ENCODE measurements around the gene ZNF205. TPM values are rescaled to one million over a fixed set of nuclear protein-coding genes. Genes with fewer than 3 reads are reported as not detected.
"Not testable (repeated sequence)": the region's sequence is repeated elsewhere in the genome, so short reads cannot be mapped to it uniquely, and the experiment has no call there.

Gene ZNF205
- total RNA-seq, result under 1 TPM; 0.21 to 0.32 TPM

DNA sequence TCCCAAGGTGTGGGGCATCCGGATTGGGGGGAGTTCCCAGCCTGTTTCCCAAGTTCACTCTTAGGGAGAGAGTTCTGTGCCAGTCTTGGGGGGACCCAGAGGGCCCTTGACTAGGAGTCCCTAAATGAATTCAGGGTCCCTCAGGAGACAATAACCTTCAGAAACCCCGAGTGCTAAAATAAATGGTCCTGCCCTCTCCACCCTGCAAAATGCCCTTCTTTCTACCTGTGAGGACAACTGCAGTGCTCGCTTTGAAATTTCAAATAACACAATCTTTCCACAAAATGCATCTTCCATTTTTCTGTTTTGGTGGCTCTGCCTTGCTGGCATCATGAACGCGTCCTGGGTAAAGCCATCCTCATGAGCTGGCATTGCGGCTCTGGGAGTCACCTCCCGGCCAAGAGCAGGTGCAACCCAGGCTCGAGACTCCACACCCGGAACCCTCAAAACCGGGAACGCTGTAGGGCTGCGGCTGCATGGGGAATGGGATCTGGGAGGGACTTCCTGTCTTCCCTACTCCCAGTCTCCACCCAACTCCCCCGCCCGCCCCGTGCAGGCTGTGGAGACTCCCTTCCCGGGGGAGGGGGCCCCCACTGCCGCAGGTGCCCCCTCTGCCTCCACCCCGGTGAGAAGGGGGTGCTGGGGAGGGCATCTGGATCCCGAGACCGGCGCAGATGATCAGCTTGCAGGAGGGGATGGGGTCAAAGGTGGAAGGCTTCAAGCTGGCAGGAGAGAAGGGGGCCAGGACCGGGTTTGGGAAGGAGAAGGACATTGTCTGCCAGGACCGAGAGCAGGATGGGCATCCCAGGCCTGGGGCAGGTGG lies at the start of gene ZNF205:
Gene ZNF205, plus strand, starts transcription at position 529 of the 823 bp plus-strand sequence. CDS start 845 bp downstream, outside the sequence.
- POLR2A ChIA-PET, result no interaction called here
- Mint-ChIP-seq H3K9me3 (ENCODE audit: low read depth) (no peaks in the 10 kb centered on the region), H3K27ac (no peak within 1 kb of the TSS), H3K4me1 (peaks cover 2% of the 10 kb centered on the region), H3K36me3 (ENCODE audit: low read depth) (no peaks in the 10 kb centered on the region), H3K27me3 (peaks cover 5% of the 10 kb centered on the region), H3K4me3 (no peak within 1 kb of the TSS)
- CTCF ChIA-PET, result interaction anchor here (1.0 to 2.8 kb wide), 2 partner anchors 11 to 17 kb away, joined by 3 to 10 read pairs; no protein-coding TSS in a partner anchor
- intact Hi-C loops (cut with DNase I, micrococcal nuclease), result no loop called here
- ATAC-seq (no peak), DNase-seq (no peak)

DNA sequence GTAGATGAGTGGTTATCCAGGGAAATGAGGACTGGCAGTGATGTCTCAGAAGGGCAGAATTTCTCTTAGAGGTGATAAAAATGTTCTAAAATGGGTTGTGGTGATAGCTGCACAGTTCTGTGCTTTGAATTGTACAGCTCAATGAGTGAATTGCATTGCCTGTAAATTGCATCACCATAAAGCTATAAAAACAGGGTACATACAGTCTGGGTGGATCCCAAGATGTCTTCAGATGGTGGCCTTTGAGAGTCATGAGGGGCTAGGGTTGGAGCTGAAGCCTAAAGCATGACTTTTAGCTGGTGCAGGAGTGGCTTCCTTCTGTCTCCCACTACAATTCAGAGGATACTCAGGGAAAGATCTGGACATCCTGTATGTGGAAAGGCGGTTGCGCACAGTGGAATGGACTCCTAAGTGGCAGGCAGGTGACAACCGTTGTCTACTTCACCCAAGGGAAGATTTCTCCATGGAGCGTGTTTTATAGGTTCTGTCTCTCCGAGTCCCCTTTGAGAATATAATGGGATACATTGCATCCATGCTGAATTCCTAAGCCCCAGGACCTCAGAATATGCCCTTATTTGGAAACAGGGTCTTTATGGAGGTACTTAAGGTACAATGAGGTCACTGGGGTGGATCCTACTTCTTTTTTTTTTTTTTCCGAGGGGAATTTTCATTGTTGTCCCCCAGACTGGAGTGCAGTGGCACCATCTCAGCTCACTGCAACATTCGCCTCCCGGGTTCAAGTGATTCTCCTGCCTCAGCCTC lies 48.6 kb upstream of the ZNF205 start:
- Mint-ChIP-seq H3K4me3 (peak overlapping the region; percentile 45), H3K27me3 (no peaks in the 10 kb centered on the region), H3K27ac (peak overlapping the region; percentile 100), H3K4me1 (peaks cover 61% of the 10 kb centered on the region), H3K9me3 (ENCODE audit: low read depth) (no peaks in the 10 kb centered on the region), H3K36me3 (ENCODE audit: low read depth) (peaks cover 34% of the 10 kb centered on the region)
- ChIA-PET CTCF (interaction anchor here (0.5 to 6.7 kb wide), 13 partner anchors 11 to 193 kb away, joined by 3 to 65 read pairs (median 5); partner anchors contain the start of gene MEFV), POLR2A (interaction anchor here (0.6 to 4.7 kb wide), 3 partner anchors 12 to 41 kb away, joined by 3 to 48 read pairs (median 3); no protein-coding TSS in a partner anchor)
- DNase-seq (no peak), ATAC-seq (no peak)
- intact Hi-C loops (cut with DNase I, micrococcal nuclease), result no loop called here

- Mint-ChIP-seq H3K4me1 (peaks cover 64% of the 10 kb centered on the region), H3K27me3 (no peaks in the 10 kb centered on the region), H3K9me3 (ENCODE audit: low read depth) (no peaks in the 10 kb centered on the region), H3K36me3 (ENCODE audit: low read depth) (peaks cover 46% of the 10 kb centered on the region), H3K27ac (peak within 1 kb of the TSS; percentile 100), H3K4me3 (peak within 1 kb of the TSS; percentile 100)
- DNase-seq, result peak; percentile 90
- ChIA-PET POLR2A (interaction anchor here (0.6 to 4.7 kb wide), 7 partner anchors 11 to 220 kb away, joined by 3 to 48 read pairs (median 4); no protein-coding TSS in a partner anchor), CTCF (interaction anchor here (0.8 to 6.7 kb wide), 8 partner anchors 11 to 85 kb away, joined by 3 to 65 read pairs (median 7); no protein-coding TSS in a partner anchor)
- intact Hi-C loops (cut with DNase I, micrococcal nuclease), result loop anchor here (1.0 to 5.0 kb wide), 3 partner anchors 12 to 437 kb away; partner anchors contain the start of gene CLUAP1 (in 1 of the 2)
- ATAC-seq, result peak; percentile 62
Measured at GRCh38 chr16:3065069-3065741, 47.2 kb upstream of the ZNF205 start, which contains the start of gene IL32. Gene IL32 (plus strand): TSS chr16:3065640. CDS start chr16:3065812, 172 bp downstream.

DNA sequence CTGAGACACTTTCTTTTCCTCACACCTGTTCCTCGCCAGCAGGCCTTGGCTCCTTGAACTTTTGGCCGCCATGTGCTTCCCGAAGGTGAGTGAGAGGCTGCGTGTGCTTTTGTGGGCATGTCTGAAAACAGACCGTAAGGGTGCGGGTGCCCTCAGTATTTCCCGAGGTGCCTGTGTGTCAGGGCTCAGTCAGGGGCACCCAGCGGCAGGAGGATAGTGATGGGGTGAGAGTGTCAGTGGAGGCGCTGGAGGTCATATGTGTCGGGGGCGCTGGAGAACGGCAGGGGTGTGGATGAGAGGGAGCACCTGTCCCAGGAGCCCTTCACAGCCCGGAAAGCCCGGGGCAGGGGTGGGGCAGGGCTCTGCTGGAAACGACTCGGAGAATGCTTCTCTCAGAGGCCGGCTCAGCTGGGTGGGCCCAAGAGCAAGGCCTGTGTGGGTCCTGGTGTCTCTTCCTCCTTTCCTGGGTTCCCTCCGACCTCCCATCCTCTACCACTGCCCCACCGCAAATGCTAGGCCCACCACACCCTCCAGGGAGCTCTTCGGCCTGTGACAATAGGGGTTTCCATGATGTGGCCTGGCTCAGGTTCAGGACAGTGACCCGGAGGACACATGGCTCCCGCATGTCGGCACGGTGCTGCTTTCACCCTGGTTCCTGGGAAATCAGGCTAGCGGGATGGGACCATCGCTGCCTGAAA lies 46.5 kb upstream of the ZNF205 start:
- POLR2A ChIA-PET, result interaction anchor here (0.5 to 4.7 kb wide), 9 partner anchors 10 to 1095 kb away, joined by 3 to 48 read pairs (median 4); partner anchors contain the start of gene ZNF213

GRCh38 chr16:3066440-3066748 lies 46.0 kb upstream of the ZNF205 start:
- H3K36me3 Mint-ChIP-seq (ENCODE audit: low read depth), result peaks cover 48% of the 10 kb centered on the region
- intact Hi-C loops (cut with DNase I, micrococcal nuclease), result loop anchor here in 1 of 2 experiments (5.0 kb wide), 1 partner anchor 436 kb away; the partner anchor contains the start of gene CLUAP1
- CTCF ChIA-PET, result interaction anchor here (0.9 to 6.7 kb wide), 3 partner anchors 34 to 62 kb away, joined by 3 to 65 read pairs (median 3); no protein-coding TSS in a partner anchor
- no peaks in the 10 kb centered on the region for H3K9me3 Mint-ChIP-seq (ENCODE audit: low read depth)
- no peaks in the 10 kb centered on the region for H3K27me3 Mint-ChIP-seq
- DNase-seq (no peak), ATAC-seq (no peak)
- peaks cover 69% of the 10 kb centered on the region for H3K4me1 Mint-ChIP-seq
- H3K27ac Mint-ChIP-seq, result peak overlapping the region; percentile 100
- POLR2A ChIA-PET, result interaction anchor here (0.5 to 4.7 kb wide), 4 partner anchors 10 to 1096 kb away, joined by 3 to 48 read pairs (median 4); partner anchors contain the start of gene ZNF213
- peak overlapping the region; percentile 100 for H3K4me3 Mint-ChIP-seq

More for the DNA sequence above, 46.5 kb upstream of the ZNF205 start:
- DNase-seq (no peak), ATAC-seq (peak; percentile 4)
- Mint-ChIP-seq H3K4me1 (peaks cover 64% of the 10 kb centered on the region), H3K36me3 (ENCODE audit: low read depth) (peaks cover 48% of the 10 kb centered on the region), H3K27ac (peak overlapping the region; percentile 100), H3K27me3 (no peaks in the 10 kb centered on the region), H3K4me3 (peak overlapping the region; percentile 100), H3K9me3 (ENCODE audit: low read depth) (no peaks in the 10 kb centered on the region)
- CTCF ChIA-PET, result interaction anchor here (0.8 to 6.7 kb wide), 9 partner anchors 10 to 85 kb away, joined by 3 to 65 read pairs (median 4); no protein-coding TSS in a partner anchor
- intact Hi-C loops (cut with DNase I, micrococcal nuclease), result loop anchor here (1.0 to 5.0 kb wide), 3 partner anchors 11 to 436 kb away; partner anchors contain the start of gene CLUAP1 (in 1 of the 2)

- peak; percentile 42 for DNase-seq
- ChIA-PET CTCF (interaction anchor here (6.7 kb wide), 1 partner anchor 60 kb away, joined by 65 read pairs; no protein-coding TSS in a partner anchor), POLR2A (no interaction called here)
Measured at GRCh38 chr16:3068487-3068886, 43.9 kb upstream of the ZNF205 start.

GRCh38 chr16:3069146-3069545 lies 43.2 kb upstream of the ZNF205 start:
- CTCF ChIA-PET, result interaction anchor here (0.9 kb wide), 1 partner anchor 60 kb away, joined by 3 read pairs; no protein-coding TSS in a partner anchor
- Mint-ChIP-seq H3K27ac (peak overlapping the region; percentile 97), H3K4me3 (peak overlapping the region; percentile 64), H3K4me1 (peaks cover 69% of the 10 kb centered on the region), H3K36me3 (ENCODE audit: low read depth) (peaks cover 49% of the 10 kb centered on the region)
- not testable (repeated sequence) for DNase-seq; H3K27me3 Mint-ChIP-seq; ATAC-seq; H3K9me3 Mint-ChIP-seq (ENCODE audit: low read depth)
- POLR2A ChIA-PET, result interaction anchor here (0.7 kb wide), 1 partner anchor 60 kb away, joined by 4 read pairs; no protein-coding TSS in a partner anchor
- intact Hi-C loops (cut with DNase I, micrococcal nuclease), result loop anchor here in 1 of 2 experiments (5.0 kb wide), 1 partner anchor 433 kb away; the partner anchor contains the start of gene CLUAP1

More at GRCh38 chr16:3068487-3068886, 43.9 kb upstream of the ZNF205 start:
- Mint-ChIP-seq H3K36me3 (ENCODE audit: low read depth) (peaks cover 49% of the 10 kb centered on the region), H3K27ac (peak overlapping the region; percentile 98), H3K27me3 (no peaks in the 10 kb centered on the region), H3K9me3 (ENCODE audit: low read depth) (no peaks in the 10 kb centered on the region), H3K4me3 (peak overlapping the region; percentile 100), H3K4me1 (peaks cover 68% of the 10 kb centered on the region)
- no peak for ATAC-seq
- intact Hi-C loops (cut with DNase I, micrococcal nuclease), result loop anchor here in 1 of 2 experiments (5.0 kb wide), 1 partner anchor 434 kb away; the partner anchor contains the start of gene CLUAP1

- Mint-ChIP-seq H3K4me3 (peak overlapping the region; percentile 64), H3K4me1 (peaks cover 68% of the 10 kb centered on the region), H3K36me3 (ENCODE audit: low read depth) (peaks cover 50% of the 10 kb centered on the region), H3K27me3 (no peaks in the 10 kb centered on the region), H3K27ac (peak overlapping the region; percentile 97), H3K9me3 (ENCODE audit: low read depth) (no peaks in the 10 kb centered on the region)
- ChIA-PET CTCF (interaction anchor here (0.7 to 1.6 kb wide), 4 partner anchors 12 to 59 kb away, joined by 3 to 5 read pairs (median 4); no protein-coding TSS in a partner anchor), POLR2A (interaction anchor here (1.4 to 1.6 kb wide), 3 partner anchors 10 to 48 kb away, joined by 3 to 5 read pairs (median 5); no protein-coding TSS in a partner anchor)
- peak; percentile 5 for ATAC-seq
- intact Hi-C loops (cut with DNase I, micrococcal nuclease), result no loop called here
- DNase-seq, result peak; percentile 74
Measured at GRCh38 chr16:3070608-3071111, 41.7 kb upstream of the ZNF205 start.

GRCh38 chr16:3071655-3072054 lies 40.7 kb upstream of the ZNF205 start:
- Mint-ChIP-seq H3K9me3 (ENCODE audit: low read depth) (no peaks in the 10 kb centered on the region), H3K4me3 (peak overlapping the region; percentile 33), H3K36me3 (ENCODE audit: low read depth) (peaks cover 42% of the 10 kb centered on the region), H3K27ac (peak overlapping the region; percentile 97), H3K4me1 (peaks cover 77% of the 10 kb centered on the region), H3K27me3 (no peaks in the 10 kb centered on the region)
- ATAC-seq (no peak), DNase-seq (no peak)
- intact Hi-C loops (cut with DNase I, micrococcal nuclease), result no loop called here
- ChIA-PET POLR2A (interaction anchor here (1.4 to 1.6 kb wide), 2 partner anchors 24 to 49 kb away, joined by 3 to 5 read pairs; no protein-coding TSS in a partner anchor), CTCF (interaction anchor here (1.4 to 1.6 kb wide), 2 partner anchors 13 to 58 kb away, joined by 4 to 5 read pairs; no protein-coding TSS in a partner anchor)

Data from activated CD4-positive, alpha-beta T cell treated with anti-CD3 and anti-CD28 coated beads for 36 hours (primary cell).